HG03520 (cell line): ENCODE results near the gene TPGS1.

Source experiments
- ATAC-seq: cut with Tn5 transposase; IDR thresholded peaks from one replicate; pipeline ENCODE4 v1.9.1; 2021; ENCODE audit warnings: mild to moderate bottlenecking, moderate library complexity; ENCODE audit not compliant: unreplicated experiment

TPGS1 gene

GRCh38 chr19:517721-518597, 10.7 kb downstream of the TPGS1 start:
- ATAC-seq = no peak

GRCh38 chr19:518598-519231, 11.4 kb downstream of the TPGS1 start:
- no peak for ATAC-seq

GRCh38 chr19:519449-519865, 12.2 kb downstream of the TPGS1 start:
- ATAC-seq = no peak

DNA sequence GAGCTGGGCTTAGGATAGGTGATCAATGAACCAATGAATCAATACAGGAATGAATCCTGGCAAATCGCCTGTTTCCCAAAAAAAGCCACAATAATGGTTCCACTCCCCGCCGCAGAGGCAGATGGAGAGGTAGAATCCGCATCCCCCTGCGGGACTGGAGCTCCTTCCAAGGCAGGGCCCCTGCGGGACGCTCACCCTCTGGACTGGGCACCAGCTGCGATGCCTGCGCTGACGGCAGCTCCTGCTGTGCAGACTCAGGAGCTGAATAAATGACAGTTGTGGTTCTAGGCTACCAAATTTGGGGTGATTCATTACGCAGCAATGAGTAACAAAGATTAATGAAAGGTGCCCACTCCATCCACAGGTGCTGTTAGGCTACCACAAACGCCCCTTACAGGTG, 15.4 kb downstream of the TPGS1 start:
- no peak for ATAC-seq

GRCh38 chr19:524062-524674, 16.9 kb downstream of the TPGS1 start:
- no peak for ATAC-seq

DNA sequence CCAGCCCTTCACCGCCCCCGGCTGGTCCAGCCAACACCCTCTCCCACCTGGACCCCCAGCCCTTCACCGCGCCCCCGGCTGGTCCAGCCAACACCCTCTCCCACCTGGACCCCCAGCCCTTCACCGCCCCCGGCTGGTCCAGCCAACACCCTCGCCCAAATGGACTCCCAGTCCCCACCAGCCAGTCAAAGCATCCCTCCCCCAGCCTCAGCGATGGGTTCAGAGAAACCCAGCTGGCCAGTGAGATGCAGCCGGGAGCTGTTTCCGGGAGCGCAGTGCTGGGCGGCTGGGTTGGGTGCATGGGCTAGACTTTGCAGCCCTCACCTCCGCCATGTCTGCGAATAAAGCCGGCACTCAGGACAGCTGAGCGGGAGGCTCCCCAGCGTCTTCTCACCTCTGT, 17.7 kb downstream of the TPGS1 start:
- no peak for ATAC-seq

DNA sequence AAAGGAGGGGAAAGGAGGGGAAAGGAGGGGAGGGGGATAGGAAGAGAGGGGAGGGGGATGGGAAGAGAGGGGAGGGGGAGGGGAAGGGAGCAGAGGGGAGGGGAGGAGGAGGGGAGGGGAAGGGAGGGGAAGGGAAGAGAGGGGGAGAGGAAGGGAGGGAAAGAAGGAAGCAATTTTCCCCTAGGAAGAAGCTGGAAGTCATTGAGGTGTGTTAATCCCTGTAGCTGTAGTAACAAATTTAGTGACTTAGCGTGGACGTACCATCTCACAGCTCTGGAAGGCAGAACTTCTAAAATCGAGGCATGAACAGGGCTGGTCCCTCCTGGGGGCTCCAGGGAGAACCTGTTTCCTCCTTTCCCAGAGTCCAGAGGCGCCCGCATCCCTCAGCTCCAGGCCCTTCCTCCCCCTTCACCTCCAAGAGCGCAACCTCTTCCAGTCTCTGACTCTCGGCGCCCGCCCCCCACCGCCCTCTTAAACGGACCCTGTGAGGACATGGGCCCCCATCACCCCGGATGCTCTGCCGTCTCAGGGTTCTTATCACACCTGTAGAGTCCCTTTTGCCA, 18.6 kb downstream of the TPGS1 start:
- no peak for ATAC-seq

GRCh38 chr19:530134-531008, 23.1 kb downstream of the TPGS1 start:
- no peak for ATAC-seq

DNA sequence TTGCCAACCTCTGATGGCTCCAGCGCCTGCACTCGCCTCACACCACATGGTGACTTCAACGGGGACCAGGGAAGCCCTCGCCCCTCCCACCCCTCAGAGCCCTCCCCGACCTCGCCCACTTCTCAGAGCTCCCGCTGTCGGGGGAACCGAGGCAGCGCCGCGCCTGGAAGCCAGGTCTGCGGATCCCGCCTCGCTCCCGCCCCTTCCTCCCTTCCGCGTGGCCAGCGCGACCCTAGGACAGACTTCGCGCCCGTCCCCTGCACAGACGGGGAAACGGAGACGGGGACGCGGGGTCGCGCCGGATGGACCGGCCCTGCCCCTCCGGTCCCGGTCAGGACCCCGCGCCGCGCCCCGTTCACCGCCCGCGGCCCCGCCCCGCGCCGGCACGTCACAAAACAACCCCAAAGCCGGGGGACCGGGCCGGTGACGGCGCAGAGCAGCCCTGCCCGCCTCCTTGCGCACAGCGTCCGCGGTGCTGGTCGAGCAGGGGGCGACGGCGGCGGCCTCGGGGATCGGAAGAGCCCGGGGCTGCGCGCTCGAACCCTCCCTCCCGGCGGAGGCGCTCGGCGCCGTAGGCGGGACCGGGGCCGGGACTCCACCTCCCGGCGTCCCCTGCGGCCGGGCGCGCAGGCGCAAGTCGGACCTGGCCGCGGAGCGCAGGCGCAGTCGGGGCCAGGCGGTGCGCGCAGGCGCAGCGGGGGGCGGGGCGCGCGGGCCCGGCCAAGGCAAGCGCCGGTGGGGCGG, 23.9 kb downstream of the TPGS1 start:
- ATAC-seq = peak; percentile 68

DNA sequence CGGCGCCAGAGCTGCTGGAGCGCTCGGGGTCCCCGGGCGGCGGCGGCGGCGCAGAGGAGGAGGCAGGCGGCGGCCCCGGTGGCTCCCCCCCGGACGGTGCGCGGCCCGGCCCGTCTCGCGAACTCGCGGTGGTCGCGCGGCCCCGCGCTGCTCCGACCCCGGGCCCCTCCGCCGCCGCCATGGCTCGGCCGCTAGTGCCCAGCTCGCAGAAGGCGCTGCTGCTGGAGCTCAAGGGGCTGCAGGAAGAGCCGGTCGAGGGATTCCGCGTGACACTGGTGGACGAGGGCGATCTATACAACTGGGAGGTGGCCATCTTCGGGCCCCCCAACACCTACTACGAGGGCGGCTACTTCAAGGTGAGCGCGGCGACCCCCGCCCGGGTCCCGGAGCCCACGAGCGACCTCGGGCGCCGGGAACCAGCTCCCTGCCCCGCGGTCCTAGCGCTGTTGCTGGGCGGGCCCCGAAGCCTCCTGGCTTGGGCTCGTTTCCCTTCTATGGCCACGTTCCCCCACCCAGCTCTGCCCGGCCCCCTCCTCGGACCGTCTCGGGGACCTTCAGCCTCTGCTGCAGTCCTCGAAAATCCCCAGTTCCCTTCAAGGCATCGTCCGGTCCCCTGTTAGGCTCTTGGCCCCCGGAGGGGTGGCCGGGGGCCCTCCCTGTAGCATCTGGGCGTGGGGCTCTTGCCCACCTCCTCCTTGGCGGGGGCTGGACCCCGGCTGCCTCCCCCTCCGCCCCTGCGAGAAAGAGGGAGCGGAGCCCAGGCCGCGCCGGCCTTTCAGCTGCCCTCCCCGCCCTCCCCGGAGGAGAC, 24.7 kb downstream of the TPGS1 start, which contains the start of gene CDC34:
TSS of gene CDC34 (plus strand) at position 8 of the 808 bp plus-strand sequence. CDS start at position 180, 172 bp downstream.
- peak; percentile 4 for ATAC-seq

GRCh38 chr19:532561-533363, 25.5 kb downstream of the TPGS1 start:
- no peak for ATAC-seq

DNA sequence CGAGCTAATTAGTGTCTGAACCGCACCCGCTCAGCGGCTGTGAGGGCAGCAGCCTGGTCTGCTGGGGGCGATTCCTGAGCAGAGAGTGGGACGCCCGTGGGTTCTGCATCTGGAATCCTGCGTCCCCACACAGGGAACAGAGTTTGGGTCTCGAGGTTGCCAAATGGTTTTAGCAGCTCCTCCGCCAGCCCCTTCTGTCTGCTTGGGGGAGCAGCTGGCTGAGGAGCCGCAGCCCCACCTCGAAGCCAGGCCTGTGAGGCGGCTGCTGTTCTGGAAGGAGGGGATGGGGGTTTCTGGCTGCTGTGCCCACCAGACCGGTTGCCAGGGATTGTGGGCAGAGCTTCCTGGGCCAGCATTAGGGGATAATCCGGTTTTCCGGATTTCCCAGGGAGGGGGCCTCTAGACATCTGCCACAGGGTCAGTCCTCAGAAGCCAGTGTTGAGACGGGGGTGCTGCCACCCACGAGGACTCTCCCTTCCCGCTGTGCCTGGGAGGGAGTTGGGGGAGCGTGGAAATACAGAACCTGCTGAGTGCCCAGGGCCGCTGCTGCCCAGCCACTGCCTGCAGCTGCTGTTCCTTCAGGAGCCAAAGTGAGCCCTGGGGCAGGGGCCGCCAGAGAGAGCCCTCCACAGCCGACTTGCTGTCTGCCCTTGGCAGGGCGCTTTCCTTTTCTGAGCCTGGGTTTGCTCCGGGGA, 26.2 kb downstream of the TPGS1 start:
- no peak for ATAC-seq

- ATAC-seq = no peak
These were observed 26.8 kb downstream of the TPGS1 start for GRCh38 chr19:534088-534487.

DNA sequence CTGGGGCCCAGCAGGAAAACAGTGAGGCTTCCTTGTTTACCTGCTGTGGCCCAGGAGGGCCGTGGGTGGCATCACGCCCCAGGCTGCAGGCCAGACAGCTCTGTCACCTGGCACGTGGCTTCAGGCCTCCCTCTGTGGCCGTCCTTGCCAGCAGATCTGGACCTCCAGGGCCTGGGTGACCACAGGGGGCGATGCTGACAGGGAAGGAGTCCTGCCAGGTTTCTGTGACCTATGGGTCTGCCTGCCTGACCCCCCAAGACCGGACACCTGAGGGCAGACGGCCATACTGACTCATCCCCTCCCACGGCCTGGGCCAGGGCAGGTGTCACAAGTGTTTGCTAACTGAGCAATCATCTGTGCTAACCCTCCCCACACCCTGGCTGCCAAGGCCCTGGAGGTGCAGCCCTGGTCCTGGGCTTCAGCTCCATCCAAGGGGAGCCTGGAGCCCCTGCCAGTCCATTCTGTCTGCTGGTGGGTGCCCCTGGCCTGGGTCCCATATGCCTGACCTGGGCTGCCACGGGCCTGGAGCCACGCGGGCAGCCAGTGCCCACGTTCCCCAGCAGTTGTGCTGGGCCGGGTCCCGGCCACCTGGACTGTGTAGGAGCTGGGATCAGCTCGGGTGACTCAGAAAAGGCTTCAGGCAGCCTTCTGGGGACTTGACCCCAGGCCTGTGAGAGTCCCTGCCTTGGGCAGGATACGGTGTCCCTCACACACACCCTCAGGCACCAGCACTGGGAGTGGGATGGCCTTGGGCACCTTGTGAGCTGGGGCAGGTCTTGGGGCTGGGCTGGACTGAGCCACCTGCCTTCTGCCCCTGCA, 27.9 kb downstream of the TPGS1 start:
- ATAC-seq = no peak

DNA sequence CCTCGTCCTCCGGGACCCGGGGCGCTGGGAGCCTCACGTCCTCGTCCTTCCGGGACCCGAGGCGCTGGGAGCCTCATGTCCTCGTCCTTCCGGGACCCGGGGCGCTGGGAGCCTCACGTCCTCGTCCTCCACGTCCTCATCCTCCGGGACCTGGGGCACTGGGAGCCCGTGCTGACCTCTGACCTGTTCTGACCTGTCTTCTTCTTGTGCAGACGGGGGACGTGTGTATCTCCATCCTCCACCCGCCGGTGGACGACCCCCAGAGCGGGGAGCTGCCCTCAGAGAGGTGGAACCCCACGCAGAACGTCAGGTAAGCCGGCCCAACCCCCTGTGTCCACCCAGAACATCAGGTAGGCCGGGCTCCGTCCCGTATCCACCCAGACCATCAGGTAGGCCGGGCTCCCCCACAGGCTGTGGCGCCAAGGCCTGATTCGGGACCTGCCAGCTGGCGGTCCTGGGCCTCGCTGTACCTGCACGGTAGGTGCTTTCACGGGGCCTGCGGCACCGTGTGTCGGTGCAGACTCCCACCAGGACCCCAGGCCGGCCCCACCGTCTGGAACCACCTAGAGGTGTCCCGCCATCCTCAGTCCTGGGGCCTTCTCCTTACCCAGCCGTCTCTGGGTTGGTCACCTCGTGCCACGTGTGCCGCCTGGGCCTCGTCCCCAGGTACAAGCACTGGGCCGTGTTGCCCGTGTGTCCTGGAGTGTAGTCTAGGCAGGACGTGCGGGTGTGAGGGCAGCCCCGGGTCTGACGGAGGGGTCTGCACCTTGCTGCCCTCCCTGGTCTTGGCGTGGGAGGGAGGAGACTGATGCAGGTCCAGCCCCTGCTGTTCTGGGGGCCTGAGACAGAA, 29.0 kb downstream of the TPGS1 start:
- no peak for ATAC-seq

DNA sequence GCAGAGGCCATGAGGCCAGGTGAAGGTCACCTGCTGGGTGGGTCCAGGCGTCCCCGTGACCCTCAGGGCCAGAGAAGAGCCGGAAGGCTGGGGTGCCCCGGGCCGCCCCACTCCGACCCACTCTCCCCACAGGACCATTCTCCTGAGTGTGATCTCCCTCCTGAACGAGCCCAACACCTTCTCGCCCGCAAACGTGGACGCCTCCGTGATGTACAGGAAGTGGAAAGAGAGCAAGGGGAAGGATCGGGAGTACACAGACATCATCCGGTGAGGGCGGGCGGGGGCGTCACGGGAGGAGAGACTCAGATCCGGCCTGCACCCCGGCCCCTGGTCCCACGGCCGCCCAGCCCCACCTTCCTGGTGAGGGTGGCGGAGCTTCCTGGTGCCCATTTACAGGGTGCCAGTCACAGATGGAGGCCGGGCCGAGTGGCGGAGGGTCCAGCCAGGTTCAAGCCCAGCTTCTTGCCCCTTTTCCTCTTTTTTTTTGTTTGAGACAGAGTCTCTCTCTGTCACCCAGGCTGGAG, 29.6 kb downstream of the TPGS1 start:
- ATAC-seq = no peak
